K562 (cell line): ENCODE results near the gene SLAMF6. TPM values are rescaled to one million over a fixed set of nuclear protein-coding genes. Genes with fewer than 3 reads are reported as not detected.

Experiments
- ATAC-seq: fragments of 200-7000 bp; cut with Tn5 transposase; 3 replicates; pipeline ENCODE4 v1.9.1; 2020; ENCODE audit warnings: moderate library complexity
- BruUV-seq: library from RNA; stranded (reverse); fragments of 400-500 nt; replicated peaks from 2 replicates; lab custom pipeline; 2021; lab: Mats Ljungman, UMichigan
- CTCF ChIA-PET: fragments of 300-600 bp; formaldehyde crosslinking; extraction: SDS; loops from one replicate; lab custom pipeline; 2021; ENCODE audit warnings: low intra/inter-chr PET ratio; lab: Yijun Ruan, JAX
- POLR2A ChIA-PET: fragments of 300-600, 350-650 bp; sonication (Branson Sonifier 250); formaldehyde crosslinking; extraction: SDS; loops from one replicate; lab custom pipeline; 2021; ENCODE audit warnings: antibody characterized with exemption, inconsistent platforms; lab: Yijun Ruan, JAX
- DNase-seq, 4 experiments: peaks; one replicate each; pipeline versions ENCODE4 v3.0.0 to v3.0.0-alpha.2; 2011 to 2018; ENCODE audit warnings: low spot score in 3 of 4, mixed read lengths in 3 of 4; ENCODE audit errors: extremely low read depth in 1 of 4
- FAIRE-seq: peaks from 2 replicates; lab custom pipeline; 2011; peaks lifted over from hg19 to GRCh38; lab: Jason Lieb, UNC
- H2AFZ ChIP-seq: 2 replicates; pipeline ENCODE4 v1.6.0; 2011; ENCODE audit warnings: low read depth, low read length, control low read depth, inconsistent platforms
- H3K27ac ChIP-seq: fragments of 200-600 bp; 3 replicates; pipeline ENCODE4 v1.8.0; 2011; ENCODE audit warnings: low read depth, mild to moderate bottlenecking, control low read depth, inconsistent platforms, low read length, moderate library complexity, mixed read lengths; ENCODE audit errors: extremely low read depth
- H3K27me3 ChIP-seq, 2 experiments: fragments of 300-600 bp in 1 of 2; 2 replicates in 1 of 2; 3 replicates in 1 of 2; pipeline versions ENCODE4 v1.6.0 to v1.8.0; 2011; ENCODE audit warnings: inconsistent platforms in 2 of 2, low read length in 2 of 2, mild to moderate bottlenecking in 1 of 2, mixed read lengths in 1 of 2, moderate library complexity in 1 of 2; ENCODE audit not compliant: control insufficient read depth in 2 of 2, insufficient read depth in 2 of 2
- H3K36me3 ChIP-seq: fragments of 300-600 bp; 3 replicates; pipeline ENCODE4 v1.8.0; 2011; ENCODE audit warnings: mild to moderate bottlenecking, low read length, inconsistent platforms; ENCODE audit not compliant: control insufficient read depth, insufficient read depth
- H3K4me1 ChIP-seq, 2 experiments: fragments of 200-600 bp in 1 of 2; replicated peaks in 1 of 2; 2 replicates in 1 of 2; 3 replicates in 1 of 2; pipeline versions ENCODE4 v1.5.1 to v1.8.0; 2011; ENCODE audit warnings: inconsistent platforms in 2 of 2, low read length in 2 of 2, mild to moderate bottlenecking in 1 of 2, mixed read lengths in 1 of 2, moderate library complexity in 1 of 2; ENCODE audit not compliant: control insufficient read depth in 2 of 2, insufficient read depth in 2 of 2
- H3K4me2 ChIP-seq: 2 replicates; pipeline ENCODE4 v1.6.1; 2011; ENCODE audit warnings: low read length, control low read depth, inconsistent platforms, mixed read lengths; ENCODE audit not compliant: insufficient read depth
- H3K4me3 ChIP-seq: fragments of 200-600 bp; sonication (generic), shearing (Covaris generic); 2 replicates; pipeline ENCODE4 v1.5.1; 2016; ENCODE audit warnings: control low read depth, inconsistent platforms
- H3K79me2 ChIP-seq: fragments of 200-600 bp; 3 replicates; pipeline ENCODE4 v1.8.0; 2011; ENCODE audit warnings: low read length, inconsistent platforms; ENCODE audit not compliant: control insufficient read depth, insufficient read depth
- H3K9ac ChIP-seq, 2 experiments: 2 replicates each; pipeline versions ENCODE4 v1.6.0 to v1.6.1; 2011; ENCODE audit warnings: low read depth in 2 of 2, low read length in 2 of 2, control low read depth in 1 of 2, inconsistent platforms in 1 of 2, mild to moderate bottlenecking in 1 of 2, mixed read lengths in 1 of 2; ENCODE audit not compliant: insufficient read depth in 1 of 2
- H3K9me1 ChIP-seq: one replicate; pipeline ENCODE4 v1.6.0; 2011; ENCODE audit warnings: inconsistent platforms, mild to moderate bottlenecking, low read length, moderate library complexity; ENCODE audit not compliant: control insufficient read depth, insufficient read depth
- H3K9me3 ChIP-seq: replicated peaks from 2 replicates; pipeline ENCODE4 v1.5.1; 2011; ENCODE audit warnings: low read depth, low read length, inconsistent platforms; ENCODE audit not compliant: control insufficient read depth, insufficient read depth
- H4K20me1 ChIP-seq: replicated peaks from 2 replicates; pipeline ENCODE4 v1.6.1; 2011; ENCODE audit warnings: low read length, inconsistent platforms, mixed read lengths; ENCODE audit not compliant: control insufficient read depth, insufficient read depth
- HMG20A ChIP-seq: fragments of 450-650 bp; formaldehyde crosslinking; conservative IDR thresholded peaks from 2 replicates; pipeline ENCODE4 v1.4.0; 2020; ENCODE audit warnings: mild to moderate bottlenecking, mixed read lengths
- PRPF4 ChIP-seq: fragments of 200-400 bp; formaldehyde crosslinking; IDR thresholded peaks from one replicate; pipeline ENCODE4 v1.6.1; 2017; ENCODE audit warnings: low read length, low read depth, mild to moderate bottlenecking; ENCODE audit not compliant: insufficient read depth, poor library complexity, severe bottlenecking
- SIX5 ChIP-seq, 2 experiments: IDR thresholded peaks; 2 replicates each; pipeline ENCODE4 v1.6.1; 2011; ENCODE audit warnings: low read length in 2 of 2, borderline replicate concordance in 1 of 2, low read depth in 1 of 2, mild to moderate bottlenecking in 1 of 2, moderate library complexity in 1 of 2; ENCODE audit not compliant: insufficient read depth in 1 of 2
- TBL1XR1 ChIP-seq, 2 experiments: IDR thresholded peaks; 2 replicates each; pipeline ENCODE4 v1.6.1; 2012; ENCODE audit warnings: improper control_type of control experiment in 2 of 2, low read length in 2 of 2, mild to moderate bottlenecking in 1 of 2
- ZC3H8 ChIP-seq: fragments of 450-650 bp; IDR thresholded peaks from 2 replicates; pipeline ENCODE4 v1.6.1; 2017
- ZNF586 ChIP-seq: fragments of 450-650 bp; formaldehyde crosslinking; conservative IDR thresholded peaks from 2 replicates; pipeline ENCODE4 v1.4.0; 2020; ENCODE audit warnings: mild to moderate bottlenecking, moderate library complexity
- ZNF644 ChIP-seq: fragments of 200-800 bp; sonication (Bioruptor generic); IDR thresholded peaks from 2 replicates; pipeline ENCODE4 v1.6.1; 2016; ENCODE audit warnings: low read depth, missing genetic modification characterization, missing compliant biosample characterization
- WGBS: fragments of 100-300 bp; shearing (Covaris generic); methylation state at CpG from one replicate; pipeline ENCODE4 v1.1.6; 2016; ENCODE audit warnings: low coverage, mixed read lengths; ENCODE audit not compliant: insufficient coverage; ENCODE audit errors: missing lambda C conversion rate; 5-methylcytosine and 5-hydroxymethylcytosine counted together
- in situ Hi-C: fragments of 300-500 bp; cut with MboI; formaldehyde crosslinking; loops from 4 replicates; pipeline ENCODE4 v1.15.0; 2018; ENCODE audit warnings: inconsistent platforms, mixed read lengths
- intact Hi-C: fragments of 100-400 bp; cut with micrococcal nuclease; formaldehyde crosslinking; loops from 2 replicates; pipeline ENCODE4 v1.14.2; 2022
- polyA plus RNA-seq, 8 experiments: library from polyadenylated mRNA; depleted of rRNA in 4 of 8; stranded (reverse) in 5 of 8; unstranded in 3 of 8; fragments of >200 nt; fragmentation: Nextera tagmentation in 2 of 8; fragmentation: Illumina TruSeq in 1 of 8; extraction: Ambion mirVana in 2 of 8; extraction: Trizol in 1 of 8; gene quantifications; 2 replicates each; pipeline versions ENCODE4 v1.2.1 to v1.2.3, GENCODE V29; 2011 to 2014; ENCODE audit warnings: inconsistent platforms in 1 of 8, missing spikeins in 1 of 8
- total RNA-seq, 7 experiments: library from RNA; depleted of rRNA in 6 of 7; stranded (reverse); fragments of >200 nt in 6 of 7; fragmentation: Illumina TruSeq in 2 of 7; extraction: Trizol in 2 of 7; gene quantifications; 2 replicates each; pipeline versions ENCODE4 v1.2.1 to v1.2.3, GENCODE V29; 2011 to 2021; ENCODE audit warnings: low replicate concordance in 1 of 7
- TF ChIP-seq, protein P1 (sequence below), 2 experiments: fragments of 450-650 bp in 1 of 2; IDR thresholded peaks; 2 replicates each; pipeline ENCODE4 v1.6.1; 2011 to 2017; ENCODE audit warnings: low read depth in 2 of 2, antibody characterized with exemption in 1 of 2, borderline replicate concordance in 1 of 2, low read length in 1 of 2, mild to moderate bottlenecking in 1 of 2, mixed read lengths in 1 of 2; ENCODE audit not compliant: control insufficient read depth in 1 of 2
- TF ChIP-seq, protein P2 (sequence below): IDR thresholded peaks from 3 replicates; pipeline ENCODE4 v1.6.1; 2011; ENCODE audit warnings: borderline replicate concordance, mild to moderate bottlenecking, moderate library complexity; ENCODE audit not compliant: insufficient read length; ENCODE audit errors: extremely low read depth
- TF ChIP-seq, protein P3 (sequence below): fragments of 450-650 bp; IDR thresholded peaks from 2 replicates; pipeline ENCODE4 v1.7.0; 2016; ENCODE audit warnings: borderline replicate concordance
- TF ChIP-seq, protein P4 (sequence below), 3 experiments: IDR thresholded peaks in 2 of 3; conservative IDR thresholded peaks in 1 of 3; 2 replicates each; pipeline ENCODE4 v1.5.1; 2011 to 2012; ENCODE audit warnings: low read length in 3 of 3, mild to moderate bottlenecking in 3 of 3, control low read depth in 2 of 3, improper control_type of control experiment in 1 of 3, inconsistent platforms in 1 of 3, low read depth in 1 of 3, mixed read lengths in 1 of 3, moderate library complexity in 1 of 3; ENCODE audit not compliant: insufficient read depth in 2 of 3

The SLAMF6 gene
- total and polyA plus RNA-seq, 9 of the 15 experiments (the other 6 are each of a cell fraction or from before 2014, with no cell fraction given): 0.56 to 4.8 (median 1.1) TPM

DNA sequence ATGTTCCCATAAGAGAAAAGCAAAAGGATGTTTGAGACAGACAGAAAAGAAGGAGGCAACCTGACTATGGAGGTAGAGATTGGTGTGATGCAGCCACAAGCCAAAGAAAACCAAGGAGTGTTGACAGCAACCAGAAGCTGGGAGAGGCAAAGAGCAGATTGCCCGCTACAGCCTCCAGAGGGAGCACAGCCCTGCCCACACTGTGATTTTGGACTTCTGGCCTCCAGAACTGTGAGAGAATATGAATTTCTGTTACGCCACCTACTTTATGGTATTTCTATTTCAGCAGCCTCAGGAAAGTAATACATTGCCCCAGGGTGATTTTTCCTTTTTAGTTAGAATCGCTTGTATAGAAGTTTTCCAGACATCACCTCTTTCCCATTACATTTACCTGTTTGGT lies 28.4 kb downstream of the SLAMF6 start:
- Histone ChIP-seq H3K27ac (no peak overlapping the region), H2AFZ (no peak overlapping the region), H3K4me2 (no peak overlapping the region), H3K36me3 (no peaks in the 10 kb centered on the region), H3K79me2 (no peaks in the 10 kb centered on the region), H3K4me1 (0 out of 5 replicates have a peak, but pooled peaks cover 0 to 4% of the 10 kb centered on the region in 2 experiments), H3K9me1 (no peaks in the 10 kb centered on the region), H3K9ac (no peak overlapping the region), H3K27me3 (no peaks in the 10 kb centered on the region), H3K9me3 (peaks cover 4% of the 10 kb centered on the region), H4K20me1 (no peaks in the 10 kb centered on the region), H3K4me3 (no peak overlapping the region)
- ATAC-seq (peak; percentile 82), FAIRE-seq (no peak), DNase-seq (peak in 1 of 4 experiments; percentile 42)
- CTCF ChIA-PET: no interaction called here
- intact Hi-C loops: loop anchor here (2.0 to 5.0 kb wide), 2 partner anchors 48 to 112 kb away; no protein-coding TSS in a partner anchor
- WGBS: 78% methylated on average over 3 of the region's 3 CpGs
- in situ Hi-C loops: no loop called here
- no TSS peak for BruUV-seq
- POLR2A ChIA-PET: no interaction called here
- TF ChIP-seq PRPF4 (no peak), ZNF644 (tag) (no peak), HMG20A (CRISPR knock-in tag) (no peak), SIX5 (IDR thresholded peaks at IDR 0.05; ENCODE audit: borderline replicate concordance in 1 of 2, insufficient read depth in 1 of 2, low read depth in 1 of 2, low read length in 2 of 2) (no peak), ZNF586 (no peak), TBL1XR1 (IDR thresholded peaks at IDR 0.05; ENCODE audit: low read length in 2 of 2) (no peak), ZC3H8 (no peak)
- TF ChIP-seq, protein P1, sequence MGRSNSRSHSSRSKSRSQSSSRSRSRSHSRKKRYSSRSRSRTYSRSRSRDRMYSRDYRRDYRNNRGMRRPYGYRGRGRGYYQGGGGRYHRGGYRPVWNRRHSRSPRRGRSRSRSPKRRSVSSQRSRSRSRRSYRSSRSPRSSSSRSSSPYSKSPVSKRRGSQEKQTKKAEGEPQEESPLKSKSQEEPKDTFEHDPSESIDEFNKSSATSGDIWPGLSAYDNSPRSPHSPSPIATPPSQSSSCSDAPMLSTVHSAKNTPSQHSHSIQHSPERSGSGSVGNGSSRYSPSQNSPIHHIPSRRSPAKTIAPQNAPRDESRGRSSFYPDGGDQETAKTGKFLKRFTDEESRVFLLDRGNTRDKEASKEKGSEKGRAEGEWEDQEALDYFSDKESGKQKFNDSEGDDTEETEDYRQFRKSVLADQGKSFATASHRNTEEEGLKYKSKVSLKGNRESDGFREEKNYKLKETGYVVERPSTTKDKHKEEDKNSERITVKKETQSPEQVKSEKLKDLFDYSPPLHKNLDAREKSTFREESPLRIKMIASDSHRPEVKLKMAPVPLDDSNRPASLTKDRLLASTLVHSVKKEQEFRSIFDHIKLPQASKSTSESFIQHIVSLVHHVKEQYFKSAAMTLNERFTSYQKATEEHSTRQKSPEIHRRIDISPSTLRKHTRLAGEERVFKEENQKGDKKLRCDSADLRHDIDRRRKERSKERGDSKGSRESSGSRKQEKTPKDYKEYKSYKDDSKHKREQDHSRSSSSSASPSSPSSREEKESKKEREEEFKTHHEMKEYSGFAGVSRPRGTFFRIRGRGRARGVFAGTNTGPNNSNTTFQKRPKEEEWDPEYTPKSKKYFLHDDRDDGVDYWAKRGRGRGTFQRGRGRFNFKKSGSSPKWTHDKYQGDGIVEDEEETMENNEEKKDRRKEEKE (IDR thresholded peaks at IDR 0.05; ENCODE audit: borderline replicate concordance in 1 of 2, control insufficient read depth in 1 of 2, low read depth in 2 of 2, low read length in 1 of 2): no peak
- TF ChIP-seq, protein P2, sequence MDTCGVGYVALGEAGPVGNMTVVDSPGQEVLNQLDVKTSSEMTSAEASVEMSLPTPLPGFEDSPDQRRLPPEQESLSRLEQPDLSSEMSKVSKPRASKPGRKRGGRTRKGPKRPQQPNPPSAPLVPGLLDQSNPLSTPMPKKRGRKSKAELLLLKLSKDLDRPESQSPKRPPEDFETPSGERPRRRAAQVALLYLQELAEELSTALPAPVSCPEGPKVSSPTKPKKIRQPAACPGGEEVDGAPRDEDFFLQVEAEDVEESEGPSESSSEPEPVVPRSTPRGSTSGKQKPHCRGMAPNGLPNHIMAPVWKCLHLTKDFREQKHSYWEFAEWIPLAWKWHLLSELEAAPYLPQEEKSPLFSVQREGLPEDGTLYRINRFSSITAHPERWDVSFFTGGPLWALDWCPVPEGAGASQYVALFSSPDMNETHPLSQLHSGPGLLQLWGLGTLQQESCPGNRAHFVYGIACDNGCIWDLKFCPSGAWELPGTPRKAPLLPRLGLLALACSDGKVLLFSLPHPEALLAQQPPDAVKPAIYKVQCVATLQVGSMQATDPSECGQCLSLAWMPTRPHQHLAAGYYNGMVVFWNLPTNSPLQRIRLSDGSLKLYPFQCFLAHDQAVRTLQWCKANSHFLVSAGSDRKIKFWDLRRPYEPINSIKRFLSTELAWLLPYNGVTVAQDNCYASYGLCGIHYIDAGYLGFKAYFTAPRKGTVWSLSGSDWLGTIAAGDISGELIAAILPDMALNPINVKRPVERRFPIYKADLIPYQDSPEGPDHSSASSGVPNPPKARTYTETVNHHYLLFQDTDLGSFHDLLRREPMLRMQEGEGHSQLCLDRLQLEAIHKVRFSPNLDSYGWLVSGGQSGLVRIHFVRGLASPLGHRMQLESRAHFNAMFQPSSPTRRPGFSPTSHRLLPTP: no peak
- TF ChIP-seq, protein P3, sequence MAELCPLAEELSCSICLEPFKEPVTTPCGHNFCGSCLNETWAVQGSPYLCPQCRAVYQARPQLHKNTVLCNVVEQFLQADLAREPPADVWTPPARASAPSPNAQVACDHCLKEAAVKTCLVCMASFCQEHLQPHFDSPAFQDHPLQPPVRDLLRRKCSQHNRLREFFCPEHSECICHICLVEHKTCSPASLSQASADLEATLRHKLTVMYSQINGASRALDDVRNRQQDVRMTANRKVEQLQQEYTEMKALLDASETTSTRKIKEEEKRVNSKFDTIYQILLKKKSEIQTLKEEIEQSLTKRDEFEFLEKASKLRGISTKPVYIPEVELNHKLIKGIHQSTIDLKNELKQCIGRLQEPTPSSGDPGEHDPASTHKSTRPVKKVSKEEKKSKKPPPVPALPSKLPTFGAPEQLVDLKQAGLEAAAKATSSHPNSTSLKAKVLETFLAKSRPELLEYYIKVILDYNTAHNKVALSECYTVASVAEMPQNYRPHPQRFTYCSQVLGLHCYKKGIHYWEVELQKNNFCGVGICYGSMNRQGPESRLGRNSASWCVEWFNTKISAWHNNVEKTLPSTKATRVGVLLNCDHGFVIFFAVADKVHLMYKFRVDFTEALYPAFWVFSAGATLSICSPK: no peak
- TF ChIP-seq, protein P4, sequence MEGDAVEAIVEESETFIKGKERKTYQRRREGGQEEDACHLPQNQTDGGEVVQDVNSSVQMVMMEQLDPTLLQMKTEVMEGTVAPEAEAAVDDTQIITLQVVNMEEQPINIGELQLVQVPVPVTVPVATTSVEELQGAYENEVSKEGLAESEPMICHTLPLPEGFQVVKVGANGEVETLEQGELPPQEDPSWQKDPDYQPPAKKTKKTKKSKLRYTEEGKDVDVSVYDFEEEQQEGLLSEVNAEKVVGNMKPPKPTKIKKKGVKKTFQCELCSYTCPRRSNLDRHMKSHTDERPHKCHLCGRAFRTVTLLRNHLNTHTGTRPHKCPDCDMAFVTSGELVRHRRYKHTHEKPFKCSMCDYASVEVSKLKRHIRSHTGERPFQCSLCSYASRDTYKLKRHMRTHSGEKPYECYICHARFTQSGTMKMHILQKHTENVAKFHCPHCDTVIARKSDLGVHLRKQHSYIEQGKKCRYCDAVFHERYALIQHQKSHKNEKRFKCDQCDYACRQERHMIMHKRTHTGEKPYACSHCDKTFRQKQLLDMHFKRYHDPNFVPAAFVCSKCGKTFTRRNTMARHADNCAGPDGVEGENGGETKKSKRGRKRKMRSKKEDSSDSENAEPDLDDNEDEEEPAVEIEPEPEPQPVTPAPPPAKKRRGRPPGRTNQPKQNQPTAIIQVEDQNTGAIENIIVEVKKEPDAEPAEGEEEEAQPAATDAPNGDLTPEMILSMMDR (IDR thresholded peaks at IDR 0.05 in 2 of 3, conservative IDR thresholded peaks at IDR 0.05 in 1 of 3; ENCODE audit: insufficient read depth in 2 of 3, low read depth in 1 of 3, low read length in 3 of 3): peak; percentile 37 to 40 (median 39); a peak in 5 of 6 replicates
